MCF 10A (cell line): ENCODE results near the gene CAMSAP1. TPM values are rescaled to one million over a fixed set of nuclear protein-coding genes. Genes with fewer than 3 reads are reported as not detected.

ENCODE experiments used
- BruUV-seq: library from RNA; stranded (reverse); fragments of 400-500 nt; replicated peaks from 2 replicates; lab custom pipeline; 2021; lab: Mats Ljungman, UMichigan
- CTCF ChIA-PET: fragments of 300-600 bp; sonication (Branson Sonifier 250); formaldehyde crosslinking; extraction: SDS; loops from one replicate; lab custom pipeline; 2021; ENCODE audit warnings: antibody characterized with exemption, inconsistent platforms; lab: Yijun Ruan, JAX
- POLR2A ChIA-PET: fragments of 300-600, 350-650 bp; sonication (Branson Sonifier 250); formaldehyde crosslinking; extraction: SDS; loops from one replicate; lab custom pipeline; 2020; ENCODE audit warnings: antibody characterized with exemption, inconsistent platforms; lab: Yijun Ruan, JAX
- DNase-seq: peaks from one replicate; pipeline ENCODE4 v3.0.0-alpha.2; 2018; ENCODE audit not compliant: unreplicated experiment
- H3K27ac Mint-ChIP-seq: one replicate; pipeline ENCODE4 v1.8.0; 2022; ENCODE audit warnings: mild to moderate bottlenecking, low read depth, mixed read lengths; ENCODE audit not compliant: unreplicated experiment
- H3K27me3 Mint-ChIP-seq: one replicate; pipeline ENCODE4 v1.8.0; 2022; ENCODE audit warnings: mixed read lengths; ENCODE audit not compliant: insufficient read depth, unreplicated experiment
- H3K36me3 Mint-ChIP-seq: one replicate; pipeline ENCODE4 v1.8.0; 2022; ENCODE audit warnings: mild to moderate bottlenecking, moderate library complexity, mixed read lengths; ENCODE audit not compliant: insufficient read depth, unreplicated experiment
- H3K4me1 Mint-ChIP-seq: one replicate; pipeline ENCODE4 v1.8.0; 2022; ENCODE audit warnings: mixed read lengths; ENCODE audit not compliant: insufficient read depth, unreplicated experiment
- H3K4me3 Mint-ChIP-seq: one replicate; pipeline ENCODE4 v1.8.0; 2022; ENCODE audit warnings: mild to moderate bottlenecking, moderate library complexity, mixed read lengths; ENCODE audit not compliant: unreplicated experiment
- H3K9me3 Mint-ChIP-seq: one replicate; pipeline ENCODE4 v1.8.0; 2022; ENCODE audit warnings: mixed read lengths; ENCODE audit not compliant: unreplicated experiment
- CTCF ChIP-seq: fragments of 200-600 bp; IDR thresholded peaks from one replicate; pipeline ENCODE4 v1.8.0; 2022; ENCODE audit warnings: antibody characterized with exemption, mild to moderate bottlenecking; ENCODE audit not compliant: unreplicated experiment
- intact Hi-C: fragments of 100-400 bp; cut with micrococcal nuclease; formaldehyde crosslinking; loops from 2 replicates; pipeline ENCODE4 v1.14.1; 2022
- total RNA-seq: library from RNA; stranded (reverse); gene quantifications from 2 replicates; pipeline ENCODE4 v1.2.3, GENCODE V29; 2022

Gene CAMSAP1
- total RNA-seq, 1 experiment from 2014 or later, result 39.5 TPM

GRCh38 chr9:135797507-135798262, 109.7 kb downstream of the CAMSAP1 start:
- POLR2A ChIA-PET, result no interaction called here
- intact Hi-C loops, result no loop called here
- H3K36me3 Mint-ChIP-seq, result no peaks in the 10 kb centered on the region
- H3K27me3 Mint-ChIP-seq, result peaks cover 31% of the 10 kb centered on the region
- peak; percentile 67 for TF ChIP-seq CTCF
- BruUV-seq, result no TSS peak
- DNase-seq, result peak; percentile 52
- no peaks in the 10 kb centered on the region for H3K9me3 Mint-ChIP-seq
- CTCF ChIA-PET, result no interaction called here
- no peak overlapping the region for H3K27ac Mint-ChIP-seq
- no peak overlapping the region for H3K4me3 Mint-ChIP-seq
- no peaks in the 10 kb centered on the region for H3K4me1 Mint-ChIP-seq

- intact Hi-C loops, result no loop called here
- H3K4me3 Mint-ChIP-seq, result no peak overlapping the region
- TF ChIP-seq CTCF, result no peak
- no peaks in the 10 kb centered on the region for H3K36me3 Mint-ChIP-seq
- no peaks in the 10 kb centered on the region for H3K4me1 Mint-ChIP-seq
- POLR2A ChIA-PET, result no interaction called here
- peaks cover 31% of the 10 kb centered on the region for H3K27me3 Mint-ChIP-seq
- H3K9me3 Mint-ChIP-seq, result no peaks in the 10 kb centered on the region
- BruUV-seq, result no TSS peak
- CTCF ChIA-PET, result no interaction called here
- no peak overlapping the region for H3K27ac Mint-ChIP-seq
- DNase-seq, result no peak
These were observed 110.4 kb downstream of the CAMSAP1 start for GRCh38 chr9:135796784-135797485.

- no peak overlapping the region for H3K27ac Mint-ChIP-seq
- DNase-seq, result no peak
- TF ChIP-seq CTCF, result no peak
- no peaks in the 10 kb centered on the region for H3K4me1 Mint-ChIP-seq
- CTCF ChIA-PET, result interaction anchor here (0.6 to 0.7 kb wide), 3 partner anchors 67 to 466 kb away, joined by 3 to 5 read pairs (median 4); no protein-coding TSS in a partner anchor
- H3K4me3 Mint-ChIP-seq, result no peak overlapping the region
- POLR2A ChIA-PET, result no interaction called here
- BruUV-seq, result no TSS peak
- intact Hi-C loops, result no loop called here
- H3K36me3 Mint-ChIP-seq, result no peaks in the 10 kb centered on the region
- H3K9me3 Mint-ChIP-seq, result no peaks in the 10 kb centered on the region
- H3K27me3 Mint-ChIP-seq, result peaks cover 31% of the 10 kb centered on the region
These were observed 112.0 kb downstream of the CAMSAP1 start for GRCh38 chr9:135795391-135795790.

GRCh38 chr9:135794361-135794885, 112.9 kb downstream of the CAMSAP1 start:
- Mint-ChIP-seq H3K27ac (no peak overlapping the region), H3K4me1 (no peaks in the 10 kb centered on the region), H3K27me3 (peaks cover 31% of the 10 kb centered on the region), H3K36me3 (no peaks in the 10 kb centered on the region), H3K9me3 (no peaks in the 10 kb centered on the region), H3K4me3 (no peak overlapping the region)
- TF ChIP-seq CTCF, result no peak
- ChIA-PET CTCF (interaction anchor here (0.6 kb wide), 1 partner anchor 1639 kb away, joined by 3 read pairs; no protein-coding TSS in a partner anchor), POLR2A (no interaction called here)
- DNase-seq, result no peak
- intact Hi-C loops, result loop anchor here (5.0 kb wide), 1 partner anchor 192 kb away; no protein-coding TSS in a partner anchor
- no TSS peak for BruUV-seq
